ENCODE measurements around the gene GPR17.

DNA sequence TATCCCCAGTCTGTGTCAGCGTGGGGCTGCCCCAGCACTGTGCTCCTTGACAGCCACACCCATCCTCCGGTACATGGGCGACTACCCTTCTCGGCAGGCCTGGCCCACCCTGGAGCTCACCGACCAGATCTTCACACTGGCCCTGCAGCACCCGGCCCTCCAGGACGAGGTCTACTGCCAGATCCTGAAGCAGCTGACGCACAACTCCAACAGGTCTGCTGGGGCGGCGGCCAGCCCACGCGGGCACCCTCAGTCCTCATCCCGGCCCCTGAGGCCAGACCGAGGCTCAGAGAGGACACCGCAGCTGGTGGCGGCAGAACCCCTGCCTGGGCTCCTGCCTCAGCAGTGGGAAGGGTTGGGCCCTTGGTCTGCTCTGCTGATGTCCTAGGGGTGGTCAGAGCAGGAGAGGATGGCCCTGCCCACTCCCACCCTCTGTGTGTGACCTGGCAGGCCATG is 14.4 kb upstream of the GPR17 start:
- TF ChIP-seq, protein P1, sequence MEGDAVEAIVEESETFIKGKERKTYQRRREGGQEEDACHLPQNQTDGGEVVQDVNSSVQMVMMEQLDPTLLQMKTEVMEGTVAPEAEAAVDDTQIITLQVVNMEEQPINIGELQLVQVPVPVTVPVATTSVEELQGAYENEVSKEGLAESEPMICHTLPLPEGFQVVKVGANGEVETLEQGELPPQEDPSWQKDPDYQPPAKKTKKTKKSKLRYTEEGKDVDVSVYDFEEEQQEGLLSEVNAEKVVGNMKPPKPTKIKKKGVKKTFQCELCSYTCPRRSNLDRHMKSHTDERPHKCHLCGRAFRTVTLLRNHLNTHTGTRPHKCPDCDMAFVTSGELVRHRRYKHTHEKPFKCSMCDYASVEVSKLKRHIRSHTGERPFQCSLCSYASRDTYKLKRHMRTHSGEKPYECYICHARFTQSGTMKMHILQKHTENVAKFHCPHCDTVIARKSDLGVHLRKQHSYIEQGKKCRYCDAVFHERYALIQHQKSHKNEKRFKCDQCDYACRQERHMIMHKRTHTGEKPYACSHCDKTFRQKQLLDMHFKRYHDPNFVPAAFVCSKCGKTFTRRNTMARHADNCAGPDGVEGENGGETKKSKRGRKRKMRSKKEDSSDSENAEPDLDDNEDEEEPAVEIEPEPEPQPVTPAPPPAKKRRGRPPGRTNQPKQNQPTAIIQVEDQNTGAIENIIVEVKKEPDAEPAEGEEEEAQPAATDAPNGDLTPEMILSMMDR (optimal IDR thresholded peaks at IDR 0.05 in 1 of 3, IDR thresholded peaks at IDR 0.05 in 1 of 3, conservative IDR thresholded peaks at IDR 0.05 in 1 of 3; ENCODE audit: extremely low read depth in 1 of 3, insufficient read depth in 2 of 3, low read length in 3 of 3) = no peak
- no peak for TF ChIP-seq EZH2 (IDR thresholded peaks at IDR 0.05; ENCODE audit: low read length)

All from keratinocyte (primary cell).